IgD-negative memory B cell (primary cell): ENCODE data around the gene NBL1. TPM values are rescaled to one million over a fixed set of nuclear protein-coding genes. Genes with fewer than 3 reads are reported as not detected.

ENCODE experiments used
- H3K27ac Mint-ChIP-seq, 3 donors: one replicate each; pipeline ENCODE4 v1.8.0; 2020 to 2022; ENCODE audit warnings: mild to moderate bottlenecking in 3 of 3, mixed read lengths in 3 of 3, moderate library complexity in 1 of 3
- H3K27me3 Mint-ChIP-seq: one replicate; pipeline ENCODE4 v1.8.0; 2021; ENCODE audit warnings: mixed read lengths
- H3K36me3 Mint-ChIP-seq: one replicate; pipeline ENCODE4 v1.8.0; 2020; ENCODE audit warnings: mild to moderate bottlenecking, mixed read lengths
- H3K4me1 Mint-ChIP-seq, 3 donors: one replicate each; pipeline ENCODE4 v1.8.0; 2020 to 2022; ENCODE audit warnings: mixed read lengths in 3 of 3, mild to moderate bottlenecking in 1 of 3
- H3K4me3 Mint-ChIP-seq, 4 donors: one replicate each; pipeline ENCODE4 v1.8.0; 2020 to 2022; ENCODE audit warnings: mild to moderate bottlenecking in 4 of 4, mixed read lengths in 4 of 4, moderate library complexity in 3 of 4
- H3K9me3 Mint-ChIP-seq, 3 donors: one replicate each; pipeline ENCODE4 v1.8.0; 2020 to 2021; ENCODE audit warnings: mixed read lengths in 3 of 3, mild to moderate bottlenecking in 1 of 3
- polyA plus RNA-seq: library from polyadenylated mRNA; unstranded; fragments of 300-500 nt; fragmentation: Illumina TruSeq; gene quantifications from one replicate; pipeline ENCODE4 v1.2.3, GENCODE V29; 2021

NBL1 gene
- polyA plus RNA-seq, 1 donor from 2014 or later: 0.18 TPM

- Mint-ChIP-seq H3K9me3 (no peaks in the 10 kb centered on the region), H3K4me1 (peaks cover 0 to 8% (median 7%) of the 10 kb centered on the region in 3 donors), H3K4me3 (peak overlapping the region in 2 of 4 donors; percentile 2 to 70), H3K36me3 (peaks cover 2% of the 10 kb centered on the region), H3K27me3 (peaks cover 41% of the 10 kb centered on the region), H3K27ac (peak overlapping the region in 2 of 3 donors; percentile 69 to 71)
These were observed 3.5 kb downstream of the NBL1 start for GRCh38 chr1:19647643-19648042.

- Mint-ChIP-seq H3K4me1 (peaks cover 0 to 7% (median 5%) of the 10 kb centered on the region in 3 donors), H3K36me3 (peaks cover 2% of the 10 kb centered on the region), H3K9me3 (no peaks in the 10 kb centered on the region), H3K4me3 (no peak overlapping the region), H3K27me3 (peaks cover 35% of the 10 kb centered on the region), H3K27ac (no peak overlapping the region)
These were observed 4.1 kb downstream of the NBL1 start for GRCh38 chr1:19648239-19648638.

GRCh38 chr1:19648689-19649088 is 4.6 kb downstream of the NBL1 start:
- Mint-ChIP-seq H3K27me3 (peaks cover 31% of the 10 kb centered on the region), H3K4me1 (peaks cover under 1 to 5% (median 4%) of the 10 kb centered on the region in 3 donors), H3K27ac (no peak overlapping the region), H3K9me3 (no peaks in the 10 kb centered on the region), H3K4me3 (no peak overlapping the region), H3K36me3 (peaks cover 2% of the 10 kb centered on the region)

GRCh38 chr1:19650416-19651140 is 6.5 kb downstream of the NBL1 start:
- no peaks in the 10 kb centered on the region for H3K9me3 Mint-ChIP-seq
- H3K27ac Mint-ChIP-seq: no peak overlapping the region
- peaks cover 28% of the 10 kb centered on the region for H3K27me3 Mint-ChIP-seq
- peaks cover 2% of the 10 kb centered on the region for H3K36me3 Mint-ChIP-seq
- H3K4me1 Mint-ChIP-seq: peaks cover 3 to 8% (median 5%) of the 10 kb centered on the region in 3 donors
- no peak overlapping the region for H3K4me3 Mint-ChIP-seq

GRCh38 chr1:19651141-19651737 is 7.1 kb downstream of the NBL1 start:
- peaks cover 3 to 8% (median 7%) of the 10 kb centered on the region in 3 donors for H3K4me1 Mint-ChIP-seq
- peak overlapping the region in 1 of 3 donors; percentile 59 for H3K27ac Mint-ChIP-seq
- H3K36me3 Mint-ChIP-seq: peaks cover 2% of the 10 kb centered on the region
- H3K4me3 Mint-ChIP-seq: no peak overlapping the region
- H3K9me3 Mint-ChIP-seq: no peaks in the 10 kb centered on the region
- H3K27me3 Mint-ChIP-seq: peaks cover 23% of the 10 kb centered on the region

GRCh38 chr1:19654386-19654785 is 10.3 kb downstream of the NBL1 start:
- Mint-ChIP-seq H3K9me3 (no peaks in the 10 kb centered on the region), H3K36me3 (no peaks in the 10 kb centered on the region), H3K4me1 (peaks cover 5 to 7% (median 6%) of the 10 kb centered on the region in 3 donors), H3K27ac (no peak overlapping the region), H3K4me3 (no peak overlapping the region), H3K27me3 (peaks cover 5% of the 10 kb centered on the region)

GRCh38 chr1:19654886-19655717 is 11.0 kb downstream of the NBL1 start:
- no peaks in the 10 kb centered on the region for H3K36me3 Mint-ChIP-seq
- H3K4me3 Mint-ChIP-seq: no peak overlapping the region
- H3K4me1 Mint-ChIP-seq: peaks cover 7 to 9% (median 8%) of the 10 kb centered on the region in 3 donors
- no peak overlapping the region for H3K27ac Mint-ChIP-seq
- H3K9me3 Mint-ChIP-seq: no peaks in the 10 kb centered on the region
- H3K27me3 Mint-ChIP-seq: peaks cover 6% of the 10 kb centered on the region

- Mint-ChIP-seq H3K36me3 (no peaks in the 10 kb centered on the region), H3K27ac (no peak overlapping the region), H3K9me3 (no peaks in the 10 kb centered on the region), H3K4me3 (no peak overlapping the region), H3K27me3 (peaks cover 6% of the 10 kb centered on the region), H3K4me1 (peaks cover 7 to 10% (median 9%) of the 10 kb centered on the region in 3 donors)
These were observed 11.6 kb downstream of the NBL1 start for GRCh38 chr1:19655718-19656080.

- Mint-ChIP-seq H3K36me3 (no peaks in the 10 kb centered on the region), H3K27ac (no peak overlapping the region), H3K27me3 (peaks cover 6% of the 10 kb centered on the region), H3K9me3 (no peaks in the 10 kb centered on the region), H3K4me1 (peaks cover 7 to 10% (median 9%) of the 10 kb centered on the region in 3 donors), H3K4me3 (no peak overlapping the region)
These were observed 12.1 kb downstream of the NBL1 start for GRCh38 chr1:19656134-19656779.

GRCh38 chr1:19656780-19657466 is 12.8 kb downstream of the NBL1 start:
- H3K9me3 Mint-ChIP-seq: no peaks in the 10 kb centered on the region
- peaks cover 8 to 12% (median 10%) of the 10 kb centered on the region in 3 donors for H3K4me1 Mint-ChIP-seq
- H3K36me3 Mint-ChIP-seq: no peaks in the 10 kb centered on the region
- H3K4me3 Mint-ChIP-seq: no peak overlapping the region
- H3K27ac Mint-ChIP-seq: no peak overlapping the region
- H3K27me3 Mint-ChIP-seq: peaks cover 8% of the 10 kb centered on the region

GRCh38 chr1:19657511-19657910 is 13.4 kb downstream of the NBL1 start:
- no peaks in the 10 kb centered on the region for H3K36me3 Mint-ChIP-seq
- peaks cover 8% of the 10 kb centered on the region for H3K27me3 Mint-ChIP-seq
- H3K27ac Mint-ChIP-seq: no peak overlapping the region
- no peaks in the 10 kb centered on the region for H3K9me3 Mint-ChIP-seq
- no peak overlapping the region for H3K4me3 Mint-ChIP-seq
- H3K4me1 Mint-ChIP-seq: peaks cover 8 to 13% (median 10%) of the 10 kb centered on the region in 3 donors

GRCh38 chr1:19658186-19658585 is 14.1 kb downstream of the NBL1 start:
- no peaks in the 10 kb centered on the region for H3K9me3 Mint-ChIP-seq
- peaks cover 8 to 13% (median 10%) of the 10 kb centered on the region in 3 donors for H3K4me1 Mint-ChIP-seq
- no peaks in the 10 kb centered on the region for H3K36me3 Mint-ChIP-seq
- no peak overlapping the region for H3K27ac Mint-ChIP-seq
- peaks cover 11% of the 10 kb centered on the region for H3K27me3 Mint-ChIP-seq
- H3K4me3 Mint-ChIP-seq: no peak overlapping the region

- Mint-ChIP-seq H3K4me1 (peaks cover 9 to 17% (median 11%) of the 10 kb centered on the region in 3 donors), H3K9me3 (no peaks in the 10 kb centered on the region), H3K4me3 (no peak overlapping the region), H3K27ac (no peak overlapping the region), H3K36me3 (peaks cover 1% of the 10 kb centered on the region), H3K27me3 (peaks cover 26% of the 10 kb centered on the region)
These were observed 17.7 kb downstream of the NBL1 start for GRCh38 chr1:19661721-19662228.

GRCh38 chr1:19662313-19662712 is 18.2 kb downstream of the NBL1 start:
- H3K36me3 Mint-ChIP-seq: peaks cover 1% of the 10 kb centered on the region
- H3K27me3 Mint-ChIP-seq: peaks cover 32% of the 10 kb centered on the region
- no peaks in the 10 kb centered on the region for H3K9me3 Mint-ChIP-seq
- no peak overlapping the region for H3K27ac Mint-ChIP-seq
- peaks cover 9 to 22% (median 11%) of the 10 kb centered on the region in 3 donors for H3K4me1 Mint-ChIP-seq
- no peak overlapping the region for H3K4me3 Mint-ChIP-seq
